ENCODE results near the gene AGA.

Gene AGA

DNA sequence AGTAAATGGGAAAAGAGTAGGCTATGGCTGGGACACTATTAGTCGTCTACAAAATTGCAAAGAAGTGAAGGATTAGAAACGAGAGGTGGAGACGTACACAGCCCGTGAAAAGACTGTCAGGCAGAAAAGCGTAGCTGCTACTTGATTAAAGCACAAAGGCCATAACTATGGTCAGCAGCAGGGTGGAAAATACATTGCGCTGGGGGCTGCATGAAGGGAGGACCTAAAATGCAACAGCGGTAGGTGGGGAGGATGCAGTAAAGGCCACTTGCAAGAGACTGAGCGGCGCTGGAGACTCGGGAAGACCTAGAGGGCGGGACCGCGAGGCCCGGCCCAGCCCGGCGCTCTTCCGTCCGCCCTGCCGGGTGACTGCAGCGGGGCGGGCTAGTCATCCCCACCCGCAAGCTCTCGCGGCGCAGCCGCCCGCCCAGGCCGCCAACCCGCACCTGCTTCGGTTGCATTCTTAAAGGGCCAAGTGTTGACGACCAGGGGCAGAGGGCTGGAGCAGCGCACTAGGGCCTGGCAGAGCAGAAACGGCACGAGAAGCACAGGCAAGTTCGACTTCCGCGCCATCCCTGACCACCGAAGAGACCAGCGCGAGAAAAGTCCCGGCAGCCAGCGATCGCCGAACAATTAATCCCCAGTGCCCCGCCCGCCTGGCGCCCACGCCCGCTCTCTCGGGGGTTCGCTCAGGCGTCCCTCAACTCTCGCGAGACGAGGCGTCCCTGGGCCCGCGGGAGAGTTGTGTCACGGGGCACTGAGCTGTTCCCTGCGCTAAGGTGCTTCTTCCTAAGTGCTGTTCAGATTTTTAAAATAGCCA lies at the start of gene AGA:
TSS of gene AGA (minus strand) at position 635 of the 820 bp plus-strand sequence. CDS start at position 573, 62 bp downstream.
- Histone ChIP-seq H3K4me1 (peaks cover 18 to 25% (median 23%) of the 10 kb centered on the region in 10 experiments), H3K9ac (peak within 1 kb of the TSS; percentile 89 to 97 (median 93)), H3K27ac (peak within 1 kb of the TSS; percentile 89 to 99 (median 94)), H3K9me3 (replicated peaks in 1 of 11) (no peaks in the 10 kb centered on the region), H3K36me3 (peaks cover 6 to 23% (median 11%) of the 10 kb centered on the region in 11 experiments; a peak in 17 of 22 replicates), H3K27me3 (no peaks in the 10 kb centered on the region), H4K20me1 (no peaks in the 10 kb centered on the region), H3K4me2 (peak within 1 kb of the TSS; percentile 69 to 98 (median 89)), H3K4me3 (peak within 1 kb of the TSS; percentile 63 to 79 (median 70))
- no peak for TF ChIP-seq Cebpa-rat (IDR thresholded peaks at IDR 0.05)

DNA sequence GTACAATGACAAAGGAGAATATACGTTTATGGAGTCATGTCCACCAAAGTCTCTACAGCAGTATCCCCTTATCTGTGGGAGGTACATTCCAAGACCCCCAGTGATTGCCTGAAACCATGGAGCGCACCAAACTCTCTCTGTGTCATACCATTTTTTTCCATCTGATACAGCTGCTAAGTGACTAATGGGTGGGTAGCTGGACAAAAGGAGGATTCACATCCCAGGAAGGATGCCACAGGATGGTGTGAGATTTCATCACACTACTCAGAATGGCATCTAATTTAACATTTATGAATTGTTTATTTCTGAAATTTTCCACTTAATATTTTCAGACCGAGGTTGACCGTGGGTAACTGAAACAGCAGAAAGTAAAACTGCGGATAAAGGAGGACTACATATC lies 49.8 kb upstream of the AGA start:
- no peaks in the 10 kb centered on the region for H3K27me3 ChIP-seq
- H3K9me3 ChIP-seq (replicated peaks in 1 of 11) = peaks cover 0 to 4% (median 0%) of the 10 kb centered on the region in 11 experiments; a peak in 2 of 22 replicates
- H3K4me3 ChIP-seq = no peak overlapping the region
- H4K20me1 ChIP-seq = no peaks in the 10 kb centered on the region
- H3K27ac ChIP-seq = no peak overlapping the region
- H3K4me1 ChIP-seq = no peaks in the 10 kb centered on the region
- no peak overlapping the region for H3K4me2 ChIP-seq
- no peak overlapping the region for H3K9ac ChIP-seq
- TF ChIP-seq Cebpa-rat (IDR thresholded peaks at IDR 0.05) = no peak
- H3K36me3 ChIP-seq = no peaks in the 10 kb centered on the region

DNA sequence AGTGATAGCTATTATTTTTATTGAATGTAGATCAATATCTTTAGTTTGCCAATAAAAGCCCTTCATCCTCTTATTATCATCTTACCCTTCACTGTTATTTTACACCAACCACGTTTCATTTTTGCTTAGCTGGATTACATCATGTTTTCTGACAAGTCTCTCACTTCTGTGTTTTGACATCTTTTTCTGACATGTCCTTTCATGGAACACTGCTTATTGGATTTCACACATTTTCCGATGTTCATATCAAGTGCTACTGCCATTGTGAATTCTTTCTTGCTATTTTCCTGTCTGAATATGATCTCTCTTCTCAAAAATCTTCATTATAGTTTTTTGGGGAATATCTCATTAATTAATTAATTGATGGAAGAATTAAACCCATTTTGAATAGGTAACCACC lies 48.5 kb upstream of the AGA start:
- Histone ChIP-seq H4K20me1 (no peaks in the 10 kb centered on the region), H3K36me3 (no peaks in the 10 kb centered on the region), H3K9ac (no peak overlapping the region), H3K27ac (no peak overlapping the region), H3K4me3 (no peak overlapping the region), H3K9me3 (replicated peaks in 1 of 11) (peaks cover 0 to 4% (median 0%) of the 10 kb centered on the region in 11 experiments; a peak in 2 of 22 replicates), H3K4me2 (no peak overlapping the region), H3K4me1 (no peaks in the 10 kb centered on the region), H3K27me3 (no peaks in the 10 kb centered on the region)
- no peak for TF ChIP-seq Cebpa-rat (IDR thresholded peaks at IDR 0.05)

DNA sequence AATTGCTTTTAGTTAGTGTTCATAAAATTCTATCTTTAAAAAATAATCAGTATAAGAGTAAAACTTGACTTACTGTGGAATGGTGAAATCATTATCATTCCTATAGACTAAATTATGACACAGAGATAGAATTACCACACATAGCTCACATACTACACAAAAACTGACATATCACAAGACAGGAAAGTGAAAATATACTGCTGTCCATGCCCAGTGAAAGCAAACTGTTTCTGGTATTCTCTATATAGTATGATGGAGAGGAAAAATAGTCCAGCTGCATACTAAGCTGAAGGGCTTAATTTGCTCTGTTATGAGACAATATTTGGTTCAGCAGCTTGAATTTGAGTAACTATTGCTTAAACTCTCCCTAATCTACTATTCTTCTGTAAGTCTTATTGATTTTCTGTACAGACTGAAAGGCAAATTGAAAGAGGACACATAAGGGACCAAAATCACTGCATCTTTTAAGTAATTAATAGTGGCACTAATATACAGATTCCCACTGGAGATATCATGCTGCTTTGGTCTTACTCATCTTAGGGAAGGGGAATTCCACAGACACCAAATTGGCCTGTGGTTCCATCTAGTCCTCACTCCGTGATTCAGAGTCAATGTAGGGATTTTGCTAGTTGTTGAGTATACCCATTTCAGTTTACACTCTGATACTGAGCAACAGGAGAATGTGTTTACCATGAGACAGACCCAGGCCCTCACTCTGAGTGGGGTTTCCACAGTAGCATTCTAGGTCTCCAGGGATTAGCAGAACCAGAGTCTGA lies 47.4 kb upstream of the AGA start:
- Histone ChIP-seq H3K27ac (no peak overlapping the region), H3K4me2 (no peak overlapping the region), H3K4me1 (no peaks in the 10 kb centered on the region), H4K20me1 (no peaks in the 10 kb centered on the region), H3K36me3 (no peaks in the 10 kb centered on the region), H3K9me3 (replicated peaks in 1 of 11) (no peaks in the 10 kb centered on the region), H3K27me3 (no peaks in the 10 kb centered on the region), H3K9ac (no peak overlapping the region), H3K4me3 (no peak overlapping the region)
- no peak for TF ChIP-seq Cebpa-rat (IDR thresholded peaks at IDR 0.05)

DNA sequence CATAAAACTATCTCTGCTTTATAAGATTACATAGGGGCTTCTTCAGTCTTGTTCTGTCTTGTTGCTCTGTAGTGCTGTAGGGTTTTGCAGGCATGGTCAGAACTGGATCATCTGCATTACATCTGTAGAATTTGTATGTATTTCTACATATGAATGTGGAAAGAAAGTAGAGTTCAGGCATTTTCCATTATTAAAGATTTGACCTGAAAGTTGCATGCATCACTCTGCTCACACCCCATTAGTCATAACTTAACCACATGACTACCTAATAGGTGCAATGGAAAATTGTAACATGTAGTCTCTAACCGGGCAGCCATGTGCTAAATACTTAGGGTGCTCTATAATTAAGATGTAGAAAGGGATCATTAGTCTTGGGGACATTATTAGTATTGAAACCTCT lies 45.7 kb upstream of the AGA start:
- Histone ChIP-seq H3K27ac (no peak overlapping the region), H3K9ac (no peak overlapping the region), H3K27me3 (no peaks in the 10 kb centered on the region), H3K4me1 (peaks cover 0 to 9% (median 0%) of the 10 kb centered on the region in 10 experiments; a peak in 5 of 20 replicates), H3K4me2 (no peak overlapping the region), H3K4me3 (no peak overlapping the region), H3K36me3 (no peaks in the 10 kb centered on the region), H3K9me3 (replicated peaks in 1 of 11) (no peaks in the 10 kb centered on the region), H4K20me1 (no peaks in the 10 kb centered on the region)
- TF ChIP-seq Cebpa-rat (IDR thresholded peaks at IDR 0.05) = no peak

DNA sequence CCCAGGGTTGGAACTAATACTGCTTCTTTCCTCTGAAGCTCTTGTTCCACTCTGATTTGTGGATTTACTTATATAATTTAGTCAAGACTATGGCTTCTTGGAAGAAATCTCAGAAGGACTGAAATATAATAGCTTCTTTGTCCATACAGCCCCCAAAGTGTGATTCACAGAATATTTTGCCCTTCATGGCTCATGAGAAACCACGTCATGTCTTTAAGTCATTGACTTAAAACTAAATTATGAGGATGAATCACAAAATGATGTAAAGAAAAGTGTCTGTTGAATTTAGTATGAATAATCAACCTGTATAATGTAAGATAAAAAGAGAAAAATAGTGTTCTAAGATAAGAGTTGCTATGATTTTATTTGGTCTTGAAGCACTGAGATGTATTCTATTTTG lies 43.3 kb upstream of the AGA start:
- no peaks in the 10 kb centered on the region for H3K36me3 ChIP-seq
- H3K9me3 ChIP-seq (replicated peaks in 1 of 11) = no peaks in the 10 kb centered on the region
- H3K9ac ChIP-seq = no peak overlapping the region
- H3K4me1 ChIP-seq = peaks cover 0 to 9% (median 0%) of the 10 kb centered on the region in 10 experiments; a peak in 5 of 20 replicates
- H3K4me2 ChIP-seq = no peak overlapping the region
- H4K20me1 ChIP-seq = no peaks in the 10 kb centered on the region
- TF ChIP-seq Cebpa-rat (IDR thresholded peaks at IDR 0.05) = no peak
- no peak overlapping the region for H3K27ac ChIP-seq
- no peaks in the 10 kb centered on the region for H3K27me3 ChIP-seq
- H3K4me3 ChIP-seq = no peak overlapping the region

DNA sequence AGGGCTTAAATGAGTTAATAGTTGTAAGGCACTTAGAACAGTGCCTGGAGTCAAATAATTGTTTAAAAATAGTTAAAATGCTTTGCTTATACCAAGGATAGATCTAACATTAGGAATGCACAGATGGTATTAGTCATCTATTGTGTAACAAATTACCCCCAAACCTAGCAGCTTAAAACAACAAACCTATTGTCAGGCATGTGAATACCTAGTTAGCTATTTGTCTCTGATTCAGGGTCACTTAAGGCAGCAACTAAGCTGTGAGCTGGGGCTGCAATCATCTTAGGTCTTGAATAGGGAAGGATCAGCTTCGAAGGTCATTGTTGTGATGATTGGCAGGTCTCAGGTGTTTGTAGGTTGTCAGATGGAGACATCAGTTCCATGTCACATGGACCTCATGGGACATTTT lies 42.4 kb upstream of the AGA start:
- no peak overlapping the region for H3K27ac ChIP-seq
- H3K4me3 ChIP-seq = no peak overlapping the region
- no peaks in the 10 kb centered on the region for H4K20me1 ChIP-seq
- H3K27me3 ChIP-seq = no peaks in the 10 kb centered on the region
- TF ChIP-seq Cebpa-rat (IDR thresholded peaks at IDR 0.05) = no peak
- H3K4me1 ChIP-seq = peaks cover 0 to 9% (median 0%) of the 10 kb centered on the region in 10 experiments; a peak in 5 of 20 replicates
- H3K9ac ChIP-seq = no peak overlapping the region
- H3K9me3 ChIP-seq (replicated peaks in 1 of 11) = no peaks in the 10 kb centered on the region
- no peak overlapping the region for H3K4me2 ChIP-seq
- H3K36me3 ChIP-seq = no peaks in the 10 kb centered on the region

DNA sequence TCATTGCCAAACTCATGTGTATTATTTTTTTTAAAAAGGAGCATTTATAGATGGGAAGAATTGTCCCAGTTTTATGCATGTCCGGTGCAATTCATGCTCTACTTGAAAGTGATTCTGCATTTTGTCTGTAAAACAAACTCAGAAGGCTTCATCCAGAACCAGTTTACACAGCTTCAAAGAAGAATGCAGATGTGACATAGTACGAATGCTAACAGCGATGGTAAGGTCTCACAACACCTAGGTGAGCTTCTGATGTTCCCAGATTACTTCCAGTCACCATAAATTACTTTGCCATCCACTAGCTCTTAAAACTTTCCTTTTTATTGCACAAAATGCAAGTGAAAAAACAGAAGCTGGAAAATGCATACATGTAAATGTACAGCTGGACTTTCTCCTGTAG lies 41.5 kb upstream of the AGA start:
- no peak for TF ChIP-seq Cebpa-rat (IDR thresholded peaks at IDR 0.05)
- H3K4me3 ChIP-seq = no peak overlapping the region
- H3K9me3 ChIP-seq (replicated peaks in 1 of 11) = no peaks in the 10 kb centered on the region
- H3K36me3 ChIP-seq = no peaks in the 10 kb centered on the region
- H3K27me3 ChIP-seq = no peaks in the 10 kb centered on the region
- H3K27ac ChIP-seq = no peak overlapping the region
- no peak overlapping the region for H3K9ac ChIP-seq
- no peaks in the 10 kb centered on the region for H4K20me1 ChIP-seq
- peaks cover 0 to 9% (median 0%) of the 10 kb centered on the region in 10 experiments; a peak in 5 of 20 replicates for H3K4me1 ChIP-seq
- peak overlapping the region in 2 of 11 experiments; percentile 42 to 45; a peak in 3 of 22 replicates for H3K4me2 ChIP-seq

DNA sequence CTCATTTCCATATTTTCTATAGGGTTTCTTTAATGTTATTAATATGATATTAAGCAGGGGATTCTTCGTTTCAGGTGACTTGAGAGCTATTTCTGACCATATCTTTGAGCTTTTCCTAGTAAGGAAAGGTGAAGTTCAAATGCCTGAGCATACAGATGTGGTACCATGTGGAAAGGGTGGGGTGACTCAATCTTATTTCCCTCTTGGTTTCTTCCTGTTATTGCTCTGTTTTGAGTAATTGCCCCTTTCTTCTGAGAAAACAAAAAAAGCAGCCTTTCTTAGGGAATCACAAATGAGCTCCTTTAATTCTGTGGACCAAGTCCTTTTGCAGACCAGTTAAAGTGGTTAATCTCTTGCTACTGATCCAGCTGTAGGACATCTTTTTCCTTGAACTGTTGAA lies 41.0 kb upstream of the AGA start:
- no peak overlapping the region for H3K9ac ChIP-seq
- H3K27ac ChIP-seq = no peak overlapping the region
- no peak overlapping the region for H3K4me3 ChIP-seq
- no peaks in the 10 kb centered on the region for H3K36me3 ChIP-seq
- peak overlapping the region in 2 of 11 experiments; percentile 42 to 45; a peak in 3 of 22 replicates for H3K4me2 ChIP-seq
- H3K9me3 ChIP-seq (replicated peaks in 1 of 11) = no peaks in the 10 kb centered on the region
- no peak for TF ChIP-seq Cebpa-rat (IDR thresholded peaks at IDR 0.05)
- peaks cover 0 to 9% (median 0%) of the 10 kb centered on the region in 10 experiments; a peak in 5 of 20 replicates for H3K4me1 ChIP-seq
- H4K20me1 ChIP-seq = no peaks in the 10 kb centered on the region
- H3K27me3 ChIP-seq = no peaks in the 10 kb centered on the region
